CD4-positive, alpha-beta memory T cell (primary cell): ENCODE measurements around the gene ZEB2. TPM values are rescaled to one million over a fixed set of nuclear protein-coding genes. Genes with fewer than 3 reads are reported as not detected.

ENCODE experiments used
- CTCF ChIA-PET: fragments of 350-600 bp; sonication (Branson Sonifier 250); formaldehyde crosslinking; loops from one replicate; lab custom pipeline; 2021; ENCODE audit warnings: inconsistent platforms; ENCODE audit not compliant: partially characterized antibody; lab: Charles Lee
- POLR2A ChIA-PET: fragments of 350-600 bp; sonication (Branson Sonifier 250); formaldehyde crosslinking; loops from one replicate; lab custom pipeline; 2021; ENCODE audit not compliant: partially characterized antibody; lab: Charles Lee
- DNase-seq, 5 donors: peaks; one replicate each; pipeline versions ENCODE4 v3.0.0 to v3.0.0-alpha.2; 2020 to 2022; ENCODE audit warnings: mixed read lengths in 1 of 5
- H3K27ac ChIP-seq: one replicate; pipeline ENCODE4 v1.7.0; 2013; ENCODE audit warnings: low read depth, low read length
- H3K27me3 ChIP-seq: 2 replicates; pipeline ENCODE4 v1.7.0; 2013; ENCODE audit warnings: mild to moderate bottlenecking, low read length, moderate library complexity; ENCODE audit not compliant: insufficient read depth
- H3K36me3 ChIP-seq: 2 replicates; pipeline ENCODE4 v1.7.0; 2013; ENCODE audit warnings: mild to moderate bottlenecking, low read length, moderate library complexity; ENCODE audit not compliant: insufficient read depth
- H3K4me1 ChIP-seq: 2 replicates; pipeline ENCODE4 v1.7.0; 2013; ENCODE audit warnings: mild to moderate bottlenecking, low read length, moderate library complexity; ENCODE audit not compliant: insufficient read depth
- H3K4me3 ChIP-seq, 2 donors: one replicate each; pipeline ENCODE4 v1.7.0; 2013; ENCODE audit warnings: low read length in 2 of 2, mild to moderate bottlenecking in 1 of 2
- H3K9me3 ChIP-seq, 2 donors: one replicate each; pipeline ENCODE4 v1.7.0; 2013; ENCODE audit warnings: low read length in 2 of 2, control low read depth in 1 of 2; ENCODE audit not compliant: control insufficient read depth in 1 of 2
- H3K27ac Mint-ChIP-seq, 7 donors: one replicate each; pipeline ENCODE4 v1.8.0; 2020 to 2021; ENCODE audit warnings: mixed read lengths in 7 of 7, mild to moderate bottlenecking in 6 of 7, inconsistent platforms in 3 of 7, moderate library complexity in 3 of 7
- H3K27me3 Mint-ChIP-seq, 2 donors: one replicate each; pipeline ENCODE4 v1.8.0; 2020 to 2021; ENCODE audit warnings: mixed read lengths in 2 of 2
- H3K36me3 Mint-ChIP-seq, 2 donors: one replicate each; pipeline ENCODE4 v1.8.0; 2020 to 2021; ENCODE audit warnings: mixed read lengths in 2 of 2, inconsistent platforms in 1 of 2, mild to moderate bottlenecking in 1 of 2
- H3K4me1 Mint-ChIP-seq, 4 donors: one replicate each; pipeline ENCODE4 v1.8.0; 2020 to 2021; ENCODE audit warnings: mixed read lengths in 4 of 4, mild to moderate bottlenecking in 1 of 4
- H3K4me3 Mint-ChIP-seq, 8 donors: one replicate each; pipeline ENCODE4 v1.8.0; 2020 to 2021; ENCODE audit warnings: mixed read lengths in 8 of 8, mild to moderate bottlenecking in 7 of 8, moderate library complexity in 6 of 8, inconsistent platforms in 3 of 8
- H3K9me3 Mint-ChIP-seq, 8 donors: one replicate each; pipeline ENCODE4 v1.8.0; 2020 to 2021; ENCODE audit warnings: mixed read lengths in 8 of 8, mild to moderate bottlenecking in 5 of 8, inconsistent platforms in 3 of 8, moderate library complexity in 1 of 8
- intact Hi-C: fragments of 100-400 bp; cut with micrococcal nuclease; formaldehyde crosslinking; loops from one replicate; pipeline ENCODE4 v1.15.1; 2023
- polyA plus RNA-seq, 2 donors: library from polyadenylated mRNA; unstranded; fragments of 300-500 nt; fragmentation: Illumina TruSeq; gene quantifications; one replicate each; pipeline ENCODE4 v1.2.3, GENCODE V29; 2021
- total RNA-seq, 2 experiments: library from RNA; stranded (reverse); gene quantifications; one replicate each; pipeline ENCODE4 v1.2.3, GENCODE V29; 2021

The ZEB2 gene
- total and polyA plus RNA-seq, 4 experiments from 2014 or later = 0.83 to 5.2 (median 2.6) TPM

DNA sequence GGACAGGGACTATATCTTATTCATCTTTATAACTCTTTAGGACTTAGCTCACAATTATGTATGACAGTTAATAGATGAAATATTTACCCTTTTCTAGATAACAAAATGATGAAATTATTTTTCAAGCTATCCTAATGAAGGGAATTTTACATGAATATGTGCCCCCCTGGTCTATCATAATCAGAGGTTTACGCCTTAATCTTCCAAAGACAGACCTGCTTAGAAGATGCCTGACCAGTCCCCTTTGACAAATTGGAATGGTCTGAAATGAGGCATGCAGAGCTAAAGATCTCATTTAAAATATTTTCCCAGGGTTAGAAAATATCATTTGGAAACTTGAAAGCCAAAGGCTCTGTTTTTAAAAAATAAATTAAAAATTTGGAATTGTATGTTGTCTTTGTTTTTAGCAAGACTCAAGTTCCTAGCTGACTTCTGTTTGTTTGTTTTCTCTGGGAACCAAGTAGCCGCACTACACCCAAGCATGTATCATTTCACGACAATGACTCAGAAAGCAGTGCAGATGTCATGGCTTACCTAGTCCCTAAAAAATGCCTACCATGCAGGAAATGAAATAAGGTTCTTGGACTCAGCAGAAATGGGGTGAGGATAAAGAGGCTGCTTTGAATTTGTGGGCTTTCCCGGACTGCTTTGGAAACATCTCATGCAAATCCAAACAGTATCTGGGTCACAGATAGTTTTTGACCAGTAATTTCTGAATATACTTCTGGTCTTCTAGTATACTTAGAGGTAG lies 162.1 kb downstream of the ZEB2 start:
- Mint-ChIP-seq H3K9me3 (no peaks in the 10 kb centered on the region), H3K4me3 (no peak overlapping the region), H3K36me3 (no peaks in the 10 kb centered on the region), H3K27ac (no peak overlapping the region), H3K27me3 (no peaks in the 10 kb centered on the region), H3K4me1 (no peaks in the 10 kb centered on the region)
- Histone ChIP-seq H3K36me3 (no peaks in the 10 kb centered on the region), H3K4me1 (no peaks in the 10 kb centered on the region), H3K27me3 (no peaks in the 10 kb centered on the region), H3K27ac (no peak overlapping the region), H3K9me3 (no peaks in the 10 kb centered on the region), H3K4me3 (no peak overlapping the region)
- ChIA-PET CTCF (interaction anchor here (1.0 kb wide), 1 partner anchor 13 kb away, joined by 3 read pairs; no protein-coding TSS in a partner anchor), POLR2A (no interaction called here)
- intact Hi-C loops = no loop called here
- DNase-seq = no peak

DNA sequence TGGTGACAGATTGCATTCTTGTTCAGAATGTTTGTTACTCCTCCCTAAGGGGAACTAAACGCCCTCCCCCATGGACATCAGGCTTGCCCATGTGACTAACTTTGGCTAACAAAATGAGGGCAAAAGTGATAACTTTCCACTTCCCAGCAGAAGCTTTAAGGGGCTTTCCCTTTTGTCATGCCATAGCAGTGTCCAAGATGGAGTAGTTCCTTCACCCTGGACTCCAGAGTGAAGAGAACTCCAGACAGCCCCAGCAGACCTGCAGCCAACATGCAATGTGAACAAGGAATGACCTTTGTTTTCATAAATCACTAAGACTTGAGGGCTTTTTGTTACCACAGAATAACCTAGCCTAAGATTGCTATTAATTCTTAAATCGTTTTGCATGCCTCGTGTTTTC lies 163.5 kb downstream of the ZEB2 start:
- Mint-ChIP-seq H3K4me3 (no peak overlapping the region), H3K27ac (no peak overlapping the region), H3K36me3 (no peaks in the 10 kb centered on the region), H3K27me3 (no peaks in the 10 kb centered on the region), H3K4me1 (no peaks in the 10 kb centered on the region), H3K9me3 (no peaks in the 10 kb centered on the region)
- H3K27me3 ChIP-seq = no peaks in the 10 kb centered on the region
- no peak for DNase-seq
- H3K9me3 ChIP-seq = no peaks in the 10 kb centered on the region
- no peaks in the 10 kb centered on the region for H3K4me1 ChIP-seq
- H3K27ac ChIP-seq = no peak overlapping the region
- ChIA-PET CTCF (no interaction called here), POLR2A (no interaction called here)
- H3K36me3 ChIP-seq = no peaks in the 10 kb centered on the region
- no peak overlapping the region for H3K4me3 ChIP-seq
- intact Hi-C loops = no loop called here

DNA sequence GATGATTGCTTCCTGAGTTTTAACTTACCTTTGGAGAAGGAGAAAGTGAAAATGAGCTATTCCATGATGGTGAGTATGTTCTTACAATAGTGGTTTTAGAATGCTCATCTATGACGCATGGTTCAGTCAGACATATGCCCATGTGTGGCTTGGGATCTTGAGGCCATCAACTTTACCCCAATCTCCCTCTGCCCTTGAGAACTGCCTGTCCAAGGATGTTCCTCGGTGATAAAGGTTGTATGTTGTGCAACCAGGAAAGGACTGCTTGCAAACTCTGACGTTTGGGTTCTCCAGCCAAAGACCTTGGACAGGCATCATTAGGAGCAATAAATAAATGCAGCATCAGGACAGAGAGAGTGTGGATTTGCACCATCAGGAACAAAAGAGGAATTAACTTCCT lies 165.0 kb downstream of the ZEB2 start:
- Mint-ChIP-seq H3K27me3 (no peaks in the 10 kb centered on the region), H3K9me3 (no peaks in the 10 kb centered on the region), H3K4me3 (no peak overlapping the region), H3K4me1 (no peaks in the 10 kb centered on the region), H3K36me3 (no peaks in the 10 kb centered on the region), H3K27ac (no peak overlapping the region)
- no peaks in the 10 kb centered on the region for H3K9me3 ChIP-seq
- intact Hi-C loops = no loop called here
- POLR2A ChIA-PET = no interaction called here
- no peak overlapping the region for H3K27ac ChIP-seq
- no peak overlapping the region for H3K4me3 ChIP-seq
- H3K27me3 ChIP-seq = no peaks in the 10 kb centered on the region
- no peak for DNase-seq
- no peaks in the 10 kb centered on the region for H3K36me3 ChIP-seq
- CTCF ChIA-PET = no interaction called here
- no peaks in the 10 kb centered on the region for H3K4me1 ChIP-seq

DNA sequence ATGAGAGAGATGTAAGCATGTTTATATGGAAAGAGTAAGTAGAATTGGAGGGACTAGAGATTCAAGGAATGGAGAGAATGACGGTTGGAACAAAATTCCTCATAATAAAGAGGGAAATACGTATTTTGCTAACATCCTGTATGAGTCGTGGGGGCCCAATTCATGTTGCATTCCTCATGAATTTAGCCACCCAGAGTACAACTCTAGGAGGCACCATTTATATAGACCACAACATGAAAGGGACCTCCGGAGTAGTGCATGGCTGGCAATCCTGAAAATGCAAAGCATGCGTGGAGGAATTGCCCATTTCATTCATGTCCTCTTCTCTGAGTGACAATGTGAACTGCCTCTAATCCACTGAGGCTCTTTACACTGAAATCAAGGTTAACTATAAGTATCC lies 168.2 kb downstream of the ZEB2 start:
- CTCF ChIA-PET = no interaction called here
- no peaks in the 10 kb centered on the region for H3K36me3 Mint-ChIP-seq
- DNase-seq = no peak
- no peak overlapping the region for H3K27ac Mint-ChIP-seq
- H3K27ac ChIP-seq = no peak overlapping the region
- peaks cover 0 to 2% of the 10 kb centered on the region in 2 donors for H3K27me3 Mint-ChIP-seq
- no peaks in the 10 kb centered on the region for H3K9me3 ChIP-seq
- no peak overlapping the region for H3K4me3 Mint-ChIP-seq
- no peak overlapping the region for H3K4me3 ChIP-seq
- POLR2A ChIA-PET = no interaction called here
- H3K4me1 Mint-ChIP-seq = no peaks in the 10 kb centered on the region
- H3K9me3 Mint-ChIP-seq = peaks cover 0 to 1% (median 0%) of the 10 kb centered on the region in 8 donors
- H3K27me3 ChIP-seq = no peaks in the 10 kb centered on the region
- no peaks in the 10 kb centered on the region for H3K36me3 ChIP-seq
- intact Hi-C loops = no loop called here
- H3K4me1 ChIP-seq = no peaks in the 10 kb centered on the region

DNA sequence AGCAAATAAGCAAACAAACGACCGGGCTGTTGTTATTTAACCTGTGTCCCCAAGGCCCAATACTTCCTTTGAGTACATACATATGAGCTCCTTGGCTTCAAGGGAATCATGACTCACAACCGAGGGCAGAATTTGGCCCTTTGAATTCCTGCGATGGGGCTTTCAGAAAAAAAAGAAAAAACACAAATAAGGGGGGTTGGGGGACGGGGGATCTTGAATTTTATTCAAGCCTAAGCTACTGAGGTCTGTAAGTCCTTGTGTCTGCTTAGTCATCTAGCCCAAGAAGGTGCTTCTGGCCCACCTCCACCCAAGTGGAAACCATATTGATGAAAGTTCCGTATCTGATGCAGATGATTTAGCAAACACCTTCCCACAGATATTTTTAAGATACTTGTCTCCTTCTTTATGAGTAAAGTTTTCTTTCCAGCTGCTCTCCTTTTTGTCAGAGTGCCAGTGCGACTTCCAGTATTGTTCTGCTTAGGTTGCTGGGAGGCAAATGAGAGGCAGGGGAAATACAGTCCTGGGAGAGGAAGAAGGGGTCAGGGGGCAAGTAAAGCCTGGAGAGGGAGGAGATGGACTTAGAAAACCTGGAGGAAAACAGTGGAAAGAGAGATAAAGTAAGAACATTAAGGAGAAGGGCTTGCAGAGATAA lies 169.6 kb downstream of the ZEB2 start:
- intact Hi-C loops = no loop called here
- DNase-seq = no peak
- Mint-ChIP-seq H3K27me3 (peaks cover 0 to 2% of the 10 kb centered on the region in 2 donors), H3K4me1 (no peaks in the 10 kb centered on the region), H3K27ac (no peak overlapping the region), H3K9me3 (peaks cover 0 to 1% (median 0%) of the 10 kb centered on the region in 8 donors), H3K36me3 (no peaks in the 10 kb centered on the region), H3K4me3 (no peak overlapping the region)
- CTCF ChIA-PET = no interaction called here
- POLR2A ChIA-PET = no interaction called here
- H3K36me3 ChIP-seq = no peaks in the 10 kb centered on the region
- H3K4me1 ChIP-seq = no peaks in the 10 kb centered on the region
- H3K9me3 ChIP-seq = no peaks in the 10 kb centered on the region
- no peaks in the 10 kb centered on the region for H3K27me3 ChIP-seq
- H3K27ac ChIP-seq = no peak overlapping the region
- no peak overlapping the region for H3K4me3 ChIP-seq

DNA sequence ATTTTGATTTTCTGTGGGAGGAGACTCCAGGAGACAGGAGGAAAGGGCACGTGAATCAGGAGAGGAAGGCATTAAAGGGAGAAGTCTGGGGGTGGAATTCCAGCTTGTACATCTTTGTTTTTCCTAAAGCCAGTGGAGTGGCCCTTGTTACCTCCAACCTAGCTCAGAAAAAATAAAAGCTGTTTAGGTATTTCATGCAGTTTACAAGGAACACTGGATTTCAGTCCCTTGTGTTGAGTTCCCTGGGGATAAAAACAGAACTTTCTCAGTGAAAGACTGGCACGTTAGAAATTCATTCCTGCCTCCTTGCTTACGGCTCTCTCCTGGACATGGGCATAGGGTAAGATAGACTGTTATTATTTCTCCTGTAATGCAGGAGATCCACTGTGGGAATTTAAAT lies 170.2 kb downstream of the ZEB2 start:
- H3K4me1 Mint-ChIP-seq = no peaks in the 10 kb centered on the region
- peaks cover 0 to 2% of the 10 kb centered on the region in 2 donors for H3K27me3 Mint-ChIP-seq
- H3K9me3 Mint-ChIP-seq = peaks cover 0 to 1% (median 0%) of the 10 kb centered on the region in 8 donors
- Histone ChIP-seq H3K27ac (no peak overlapping the region), H3K9me3 (no peaks in the 10 kb centered on the region), H3K4me3 (no peak overlapping the region), H3K4me1 (no peaks in the 10 kb centered on the region), H3K27me3 (no peaks in the 10 kb centered on the region), H3K36me3 (no peaks in the 10 kb centered on the region)
- intact Hi-C loops = no loop called here
- no peak overlapping the region for H3K4me3 Mint-ChIP-seq
- no peak for DNase-seq
- CTCF ChIA-PET = no interaction called here
- no peak overlapping the region for H3K27ac Mint-ChIP-seq
- H3K36me3 Mint-ChIP-seq = no peaks in the 10 kb centered on the region
- POLR2A ChIA-PET = no interaction called here

DNA sequence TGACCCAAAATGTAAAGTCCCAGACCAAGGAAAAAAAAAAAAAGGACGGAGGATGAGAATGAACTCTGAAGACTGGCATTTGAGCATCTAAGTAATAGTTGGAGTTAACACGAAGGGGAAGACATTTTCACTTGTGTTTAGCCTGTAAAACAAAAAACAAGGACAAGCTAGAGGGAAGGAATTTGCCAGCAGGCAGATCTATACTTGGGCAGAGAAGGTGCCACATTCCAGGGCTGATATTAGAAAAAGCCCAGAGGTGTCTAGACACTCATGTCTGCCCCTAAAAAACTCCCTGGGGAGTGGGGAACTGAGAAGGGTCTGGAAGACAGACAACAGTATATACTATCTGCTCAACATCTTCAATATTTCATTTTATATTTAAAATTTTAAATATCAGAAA lies 171.1 kb downstream of the ZEB2 start:
- H3K27me3 Mint-ChIP-seq = peaks cover 0 to 2% of the 10 kb centered on the region in 2 donors
- no peaks in the 10 kb centered on the region for H3K4me1 Mint-ChIP-seq
- Histone ChIP-seq H3K4me1 (no peaks in the 10 kb centered on the region), H3K27me3 (no peaks in the 10 kb centered on the region), H3K4me3 (no peak overlapping the region), H3K27ac (no peak overlapping the region), H3K36me3 (no peaks in the 10 kb centered on the region), H3K9me3 (no peaks in the 10 kb centered on the region)
- no peak overlapping the region for H3K27ac Mint-ChIP-seq
- no peaks in the 10 kb centered on the region for H3K36me3 Mint-ChIP-seq
- peaks cover 0 to 1% (median 0%) of the 10 kb centered on the region in 8 donors for H3K9me3 Mint-ChIP-seq
- DNase-seq = no peak
- CTCF ChIA-PET = no interaction called here
- H3K4me3 Mint-ChIP-seq = no peak overlapping the region
- POLR2A ChIA-PET = interaction anchor here (0.6 kb wide), 1 partner anchor 116 kb away, joined by 3 read pairs; no protein-coding TSS in a partner anchor
- intact Hi-C loops = no loop called here
